GM12801 (cell line): ENCODE data around the gene CD99L2.

Experiments
- CTCF ChIP-seq: IDR thresholded peaks from one replicate; pipeline ENCODE4 v1.5.1; 2011; ENCODE audit warnings: control low read depth; ENCODE audit not compliant: insufficient read length; ENCODE audit errors: extremely low read depth

The CD99L2 gene

GRCh38 chrX:150777328-150777992, 121.0 kb downstream of the CD99L2 start:
- TF ChIP-seq CTCF = no peak

DNA sequence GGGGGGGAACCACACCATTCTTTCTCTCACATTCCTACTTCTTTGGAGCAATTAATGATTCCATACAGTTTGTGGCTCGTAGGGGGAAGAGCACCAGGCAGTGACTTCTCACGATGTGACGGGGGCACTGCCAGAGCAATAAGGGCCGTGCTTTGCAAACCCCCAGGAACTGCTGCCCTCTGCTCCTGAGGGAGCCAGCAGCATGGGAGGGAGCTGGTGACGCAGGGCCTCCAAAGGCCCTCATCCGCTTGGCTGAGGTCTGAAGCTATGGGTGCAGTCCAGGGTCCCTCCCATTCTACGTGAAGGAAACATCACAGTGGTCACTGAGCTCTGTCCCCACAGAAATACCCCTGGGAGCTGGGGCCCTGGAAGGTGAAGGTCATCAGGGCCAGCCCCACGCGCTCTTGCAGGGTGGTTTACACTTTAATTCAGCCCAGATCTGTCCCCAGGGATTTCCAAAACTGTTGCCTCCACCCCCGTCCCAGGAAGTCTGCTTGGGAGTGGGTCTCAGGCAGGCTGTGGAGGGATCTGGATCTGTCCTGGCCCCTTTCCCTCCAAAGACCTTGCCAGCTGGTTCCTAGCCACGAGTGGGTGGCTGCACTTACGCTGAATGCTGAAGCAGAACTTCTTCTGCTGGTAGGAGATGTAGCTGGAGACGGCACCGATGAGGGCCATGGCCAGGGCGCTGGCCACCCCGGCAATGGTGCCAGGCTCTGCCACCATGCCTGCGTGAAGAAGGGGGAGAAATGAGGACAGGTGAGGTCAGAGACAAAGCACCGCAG, 122.7 kb downstream of the CD99L2 start:
- no peak for TF ChIP-seq CTCF

- no peak for TF ChIP-seq CTCF
Observed at GRCh38 chrX:150774798-150775568, 123.5 kb downstream of the CD99L2 start.

GRCh38 chrX:150773634-150774033, 124.8 kb downstream of the CD99L2 start:
- TF ChIP-seq CTCF = no peak

DNA sequence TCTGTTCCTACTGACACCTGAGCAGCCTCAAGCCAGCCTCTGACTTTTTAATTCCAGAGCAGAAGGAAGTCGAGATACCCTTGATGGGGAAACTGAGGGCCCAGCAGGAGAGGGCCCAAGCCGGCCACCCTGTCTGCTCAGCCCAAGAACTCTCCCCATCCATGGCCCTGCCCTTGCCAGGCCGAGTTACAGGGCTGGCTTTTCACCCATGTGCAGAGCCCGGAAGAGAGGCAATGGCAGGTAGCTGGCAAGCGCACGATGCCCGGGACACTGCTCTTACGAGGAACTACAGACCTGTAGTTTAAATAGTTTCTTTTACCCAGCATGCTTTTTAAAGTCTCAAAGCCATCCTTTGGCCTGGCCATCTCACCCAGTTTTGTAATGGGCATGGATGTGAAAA, 125.4 kb downstream of the CD99L2 start:
- TF ChIP-seq CTCF = no peak

DNA sequence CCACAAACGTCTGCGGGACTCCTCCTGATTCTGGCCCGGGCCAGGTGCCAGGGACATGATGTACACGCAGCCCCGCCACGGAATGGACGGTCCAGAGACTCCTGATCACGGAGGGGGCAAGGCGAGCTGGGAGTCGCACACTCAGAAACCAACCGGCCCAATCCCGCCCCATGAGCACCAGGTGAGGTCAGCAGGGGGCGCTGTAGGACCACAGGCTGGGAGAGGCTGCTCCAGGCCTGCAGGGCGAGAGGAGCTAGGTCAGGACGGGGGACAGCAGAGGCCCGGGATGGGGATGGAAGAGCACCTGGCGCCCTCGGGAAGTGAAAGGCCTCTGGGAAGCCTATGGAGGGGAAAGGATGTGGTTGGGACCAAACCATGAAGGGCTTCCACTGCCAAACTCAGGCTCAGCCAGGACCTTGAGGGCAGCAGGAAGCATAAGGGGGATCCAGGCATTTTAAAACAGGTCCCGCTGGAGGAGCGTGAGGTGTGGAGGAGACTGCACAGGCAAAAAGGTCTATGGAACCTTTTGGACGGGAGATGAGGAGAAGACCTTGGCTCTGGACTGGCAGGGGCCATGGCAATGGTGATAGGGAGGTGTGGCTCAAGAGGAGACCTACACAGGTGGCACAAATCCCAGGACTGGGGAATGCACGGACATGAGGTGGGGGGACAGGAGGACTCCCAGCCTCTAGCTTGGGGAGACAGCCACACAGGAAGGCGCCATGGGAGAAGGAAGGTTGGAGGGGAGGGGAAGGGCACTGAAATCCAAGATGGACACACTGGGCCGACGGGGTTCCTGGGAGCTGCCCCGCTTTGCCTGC, 126.1 kb downstream of the CD99L2 start:
- no peak for TF ChIP-seq CTCF
